Measurements from ENCODE around the gene HARBI1.

Gene HARBI1

GRCh38 chr11:46599340-46600193 lies 17.5 kb downstream of the HARBI1 start:
- Histone ChIP-seq H3K4me1 (ENCODE audit: control insufficient read depth in 2 of 2, insufficient read depth in 2 of 2, low read length in 2 of 2) (peaks cover 0 to 2% of the 10 kb centered on the region in 2 donors), H3K27me3 (ENCODE audit: control insufficient read depth in 2 of 2, insufficient read depth in 2 of 2, low read length in 2 of 2) (no peaks in the 10 kb centered on the region), H3K9ac (ENCODE audit: low read depth in 1 of 2, low read length in 2 of 2) (no peak overlapping the region), H3K36me3 (ENCODE audit: control insufficient read depth in 2 of 2, insufficient read depth in 2 of 2, low read length in 2 of 2) (peaks cover 3 to 4% of the 10 kb centered on the region in 2 donors), H3K9me3 (ENCODE audit: control insufficient read depth in 2 of 2, low read length in 2 of 2) (no peaks in the 10 kb centered on the region), H3K27ac (ENCODE audit: low read depth in 2 of 2, low read length in 2 of 2) (no peak overlapping the region), H3K4me3 (ENCODE audit: low read length in 2 of 2) (no peak overlapping the region)

- H3K9ac ChIP-seq (ENCODE audit: low read depth in 1 of 2, low read length in 2 of 2), result no peak overlapping the region
- no peaks in the 10 kb centered on the region for H3K9me3 ChIP-seq (ENCODE audit: control insufficient read depth in 2 of 2, low read length in 2 of 2)
- no peak overlapping the region for H3K27ac ChIP-seq (ENCODE audit: low read depth in 2 of 2, low read length in 2 of 2)
- no peaks in the 10 kb centered on the region for H3K27me3 ChIP-seq (ENCODE audit: control insufficient read depth in 2 of 2, insufficient read depth in 2 of 2, low read length in 2 of 2)
- H3K36me3 ChIP-seq (ENCODE audit: control insufficient read depth in 2 of 2, insufficient read depth in 2 of 2, low read length in 2 of 2), result no peaks in the 10 kb centered on the region
- no peak overlapping the region for H3K4me3 ChIP-seq (ENCODE audit: low read length in 2 of 2)
- H3K4me1 ChIP-seq (ENCODE audit: control insufficient read depth in 2 of 2, insufficient read depth in 2 of 2, low read length in 2 of 2), result peaks cover 10 to 12% of the 10 kb centered on the region in 2 donors
Observed at GRCh38 chr11:46597609-46598219, 19.3 kb downstream of the HARBI1 start.

GRCh38 chr11:46597155-46597554 lies 19.9 kb downstream of the HARBI1 start:
- H3K9me3 ChIP-seq (ENCODE audit: control insufficient read depth in 2 of 2, low read length in 2 of 2), result no peaks in the 10 kb centered on the region

GRCh38 chr11:46594785-46595184 lies 22.2 kb downstream of the HARBI1 start:
- no peak overlapping the region for H3K27ac ChIP-seq (ENCODE audit: low read depth in 2 of 2, low read length in 2 of 2)
- H3K4me3 ChIP-seq (ENCODE audit: low read length in 2 of 2), result peak overlapping the region in 1 of 2 donors; percentile 74
- no peaks in the 10 kb centered on the region for H3K36me3 ChIP-seq (ENCODE audit: control insufficient read depth in 2 of 2, insufficient read depth in 2 of 2, low read length in 2 of 2)
- H3K27me3 ChIP-seq (ENCODE audit: control insufficient read depth in 2 of 2, insufficient read depth in 2 of 2, low read length in 2 of 2), result no peaks in the 10 kb centered on the region
- peak overlapping the region in 1 of 2 donors; percentile 2 for H3K9ac ChIP-seq (ENCODE audit: low read depth in 1 of 2, low read length in 2 of 2)
- H3K9me3 ChIP-seq (ENCODE audit: control insufficient read depth in 2 of 2, low read length in 2 of 2), result no peaks in the 10 kb centered on the region
- peaks cover 20 to 23% of the 10 kb centered on the region in 2 donors for H3K4me1 ChIP-seq (ENCODE audit: control insufficient read depth in 2 of 2, insufficient read depth in 2 of 2, low read length in 2 of 2)

More at GRCh38 chr11:46597155-46597554, 19.9 kb downstream of the HARBI1 start:
- Histone ChIP-seq H3K27me3 (ENCODE audit: control insufficient read depth in 2 of 2, insufficient read depth in 2 of 2, low read length in 2 of 2) (no peaks in the 10 kb centered on the region), H3K4me1 (ENCODE audit: control insufficient read depth in 2 of 2, insufficient read depth in 2 of 2, low read length in 2 of 2) (peaks cover 15 to 17% of the 10 kb centered on the region in 2 donors), H3K27ac (ENCODE audit: low read depth in 2 of 2, low read length in 2 of 2) (no peak overlapping the region), H3K9ac (ENCODE audit: low read depth in 1 of 2, low read length in 2 of 2) (no peak overlapping the region), H3K4me3 (ENCODE audit: low read length in 2 of 2) (no peak overlapping the region), H3K36me3 (ENCODE audit: control insufficient read depth in 2 of 2, insufficient read depth in 2 of 2, low read length in 2 of 2) (no peaks in the 10 kb centered on the region)

GRCh38 chr11:46594374-46594700 lies 22.7 kb downstream of the HARBI1 start:
- Histone ChIP-seq H3K4me1 (ENCODE audit: control insufficient read depth in 2 of 2, insufficient read depth in 2 of 2, low read length in 2 of 2) (peaks cover 20 to 23% of the 10 kb centered on the region in 2 donors), H3K9me3 (ENCODE audit: control insufficient read depth in 2 of 2, low read length in 2 of 2) (no peaks in the 10 kb centered on the region), H3K9ac (ENCODE audit: low read depth in 1 of 2, low read length in 2 of 2) (peak overlapping the region; percentile 2 to 91), H3K4me3 (ENCODE audit: low read length in 2 of 2) (peak overlapping the region; percentile 74 to 93), H3K27me3 (ENCODE audit: control insufficient read depth in 2 of 2, insufficient read depth in 2 of 2, low read length in 2 of 2) (no peaks in the 10 kb centered on the region), H3K27ac (ENCODE audit: low read depth in 2 of 2, low read length in 2 of 2) (peak overlapping the region; percentile 38 to 83), H3K36me3 (ENCODE audit: control insufficient read depth in 2 of 2, insufficient read depth in 2 of 2, low read length in 2 of 2) (no peaks in the 10 kb centered on the region)

GRCh38 chr11:46593550-46594373 lies 23.3 kb downstream of the HARBI1 start, which contains the start of gene AMBRA1:
AMBRA1 (minus strand) TSS chr11:46594023; CDS start chr11:46548380, 45,643 bp downstream.
- Histone ChIP-seq H3K4me1 (ENCODE audit: control insufficient read depth in 2 of 2, insufficient read depth in 2 of 2, low read length in 2 of 2) (peaks cover 20 to 23% of the 10 kb centered on the region in 2 donors), H3K9ac (ENCODE audit: low read depth in 1 of 2, low read length in 2 of 2) (peak within 1 kb of the TSS; percentile 91 to 92), H3K27me3 (ENCODE audit: control insufficient read depth in 2 of 2, insufficient read depth in 2 of 2, low read length in 2 of 2) (no peaks in the 10 kb centered on the region), H3K9me3 (ENCODE audit: control insufficient read depth in 2 of 2, low read length in 2 of 2) (no peaks in the 10 kb centered on the region), H3K4me3 (ENCODE audit: low read length in 2 of 2) (peak within 1 kb of the TSS; percentile 74 to 93), H3K27ac (ENCODE audit: low read depth in 2 of 2, low read length in 2 of 2) (peak within 1 kb of the TSS; percentile 80 to 83), H3K36me3 (ENCODE audit: control insufficient read depth in 2 of 2, insufficient read depth in 2 of 2, low read length in 2 of 2) (no peaks in the 10 kb centered on the region)

GRCh38 chr11:46590740-46591605 lies 26.1 kb downstream of the HARBI1 start:
- Histone ChIP-seq H3K9me3 (ENCODE audit: control insufficient read depth in 2 of 2, low read length in 2 of 2) (no peaks in the 10 kb centered on the region), H3K27me3 (ENCODE audit: control insufficient read depth in 2 of 2, insufficient read depth in 2 of 2, low read length in 2 of 2) (no peaks in the 10 kb centered on the region), H3K9ac (ENCODE audit: low read depth in 1 of 2, low read length in 2 of 2) (no peak overlapping the region), H3K27ac (ENCODE audit: low read depth in 2 of 2, low read length in 2 of 2) (no peak overlapping the region), H3K36me3 (ENCODE audit: control insufficient read depth in 2 of 2, insufficient read depth in 2 of 2, low read length in 2 of 2) (no peaks in the 10 kb centered on the region), H3K4me3 (ENCODE audit: low read length in 2 of 2) (peak overlapping the region in 1 of 2 donors; percentile 22), H3K4me1 (ENCODE audit: control insufficient read depth in 2 of 2, insufficient read depth in 2 of 2, low read length in 2 of 2) (peaks cover 20 to 23% of the 10 kb centered on the region in 2 donors)

GRCh38 chr11:46588915-46589314 lies 28.1 kb downstream of the HARBI1 start:
- Histone ChIP-seq H3K36me3 (ENCODE audit: control insufficient read depth in 2 of 2, insufficient read depth in 2 of 2, low read length in 2 of 2) (no peaks in the 10 kb centered on the region), H3K9me3 (ENCODE audit: control insufficient read depth in 2 of 2, low read length in 2 of 2) (no peaks in the 10 kb centered on the region), H3K9ac (ENCODE audit: low read depth in 1 of 2, low read length in 2 of 2) (no peak overlapping the region), H3K27me3 (ENCODE audit: control insufficient read depth in 2 of 2, insufficient read depth in 2 of 2, low read length in 2 of 2) (no peaks in the 10 kb centered on the region), H3K4me3 (ENCODE audit: low read length in 2 of 2) (no peak overlapping the region), H3K27ac (ENCODE audit: low read depth in 2 of 2, low read length in 2 of 2) (no peak overlapping the region), H3K4me1 (ENCODE audit: control insufficient read depth in 2 of 2, insufficient read depth in 2 of 2, low read length in 2 of 2) (peaks cover 12 to 18% of the 10 kb centered on the region in 2 donors)

GRCh38 chr11:46588131-46588530 lies 28.9 kb downstream of the HARBI1 start:
- Histone ChIP-seq H3K4me1 (ENCODE audit: control insufficient read depth in 2 of 2, insufficient read depth in 2 of 2, low read length in 2 of 2) (peaks cover 12 to 15% of the 10 kb centered on the region in 2 donors), H3K36me3 (ENCODE audit: control insufficient read depth in 2 of 2, insufficient read depth in 2 of 2, low read length in 2 of 2) (no peaks in the 10 kb centered on the region), H3K9ac (ENCODE audit: low read depth in 1 of 2, low read length in 2 of 2) (no peak overlapping the region), H3K27ac (ENCODE audit: low read depth in 2 of 2, low read length in 2 of 2) (no peak overlapping the region), H3K9me3 (ENCODE audit: control insufficient read depth in 2 of 2, low read length in 2 of 2) (no peaks in the 10 kb centered on the region), H3K27me3 (ENCODE audit: control insufficient read depth in 2 of 2, insufficient read depth in 2 of 2, low read length in 2 of 2) (no peaks in the 10 kb centered on the region), H3K4me3 (ENCODE audit: low read length in 2 of 2) (no peak overlapping the region)

Data from mucosa of rectum (tissue), 2 donors.